ENCODE measurements around the gene MYL5.

DNA sequence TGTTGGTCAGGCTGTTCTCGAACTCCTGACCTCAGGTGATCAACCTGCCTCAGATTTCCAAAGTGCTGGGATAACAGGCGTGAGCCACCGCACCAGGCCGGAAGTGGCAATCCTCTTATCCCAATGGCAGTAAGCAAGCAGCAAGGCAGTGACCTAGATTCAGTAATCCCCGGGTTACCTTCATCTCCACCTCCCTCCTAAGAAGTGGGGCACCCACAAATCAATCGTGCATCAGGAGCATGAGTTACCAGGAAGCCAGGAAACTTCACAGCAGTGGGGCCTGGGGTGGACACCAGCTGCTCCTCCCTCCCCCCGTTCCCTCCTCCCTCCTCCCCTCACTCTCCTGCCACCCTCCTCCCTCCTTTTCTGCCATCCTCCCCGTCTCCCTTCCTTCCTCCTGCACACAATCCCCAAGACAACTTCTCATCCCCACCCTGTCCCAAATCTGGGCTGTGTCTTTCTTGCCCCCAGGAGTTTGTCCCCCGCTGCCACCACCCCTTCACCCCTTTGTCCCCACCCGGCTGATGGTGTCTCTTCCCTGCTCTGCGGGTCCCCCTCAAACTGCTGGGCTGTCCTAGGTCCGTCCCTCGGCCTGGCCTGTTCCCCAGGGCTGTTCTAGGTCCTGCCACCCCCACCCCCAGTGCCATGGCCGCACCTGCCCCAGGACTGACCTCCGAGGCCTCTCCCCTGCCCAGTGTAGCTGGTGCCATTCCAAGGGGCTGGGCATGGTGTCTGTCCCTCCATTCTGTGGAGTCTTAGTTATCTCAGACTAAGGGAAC is 46.8 kb upstream of the MYL5 start:
- TF ChIP-seq, protein P1, sequence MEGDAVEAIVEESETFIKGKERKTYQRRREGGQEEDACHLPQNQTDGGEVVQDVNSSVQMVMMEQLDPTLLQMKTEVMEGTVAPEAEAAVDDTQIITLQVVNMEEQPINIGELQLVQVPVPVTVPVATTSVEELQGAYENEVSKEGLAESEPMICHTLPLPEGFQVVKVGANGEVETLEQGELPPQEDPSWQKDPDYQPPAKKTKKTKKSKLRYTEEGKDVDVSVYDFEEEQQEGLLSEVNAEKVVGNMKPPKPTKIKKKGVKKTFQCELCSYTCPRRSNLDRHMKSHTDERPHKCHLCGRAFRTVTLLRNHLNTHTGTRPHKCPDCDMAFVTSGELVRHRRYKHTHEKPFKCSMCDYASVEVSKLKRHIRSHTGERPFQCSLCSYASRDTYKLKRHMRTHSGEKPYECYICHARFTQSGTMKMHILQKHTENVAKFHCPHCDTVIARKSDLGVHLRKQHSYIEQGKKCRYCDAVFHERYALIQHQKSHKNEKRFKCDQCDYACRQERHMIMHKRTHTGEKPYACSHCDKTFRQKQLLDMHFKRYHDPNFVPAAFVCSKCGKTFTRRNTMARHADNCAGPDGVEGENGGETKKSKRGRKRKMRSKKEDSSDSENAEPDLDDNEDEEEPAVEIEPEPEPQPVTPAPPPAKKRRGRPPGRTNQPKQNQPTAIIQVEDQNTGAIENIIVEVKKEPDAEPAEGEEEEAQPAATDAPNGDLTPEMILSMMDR (IDR thresholded peaks at IDR 0.05) = no peak
- TF ChIP-seq POLR2A (IDR thresholded peaks at IDR 0.05) = no peak

Measured in gastroesophageal sphincter (tissue), 3 donors.